ENCODE measurements around the gene PROM1.
A peak's percentile ranks its signal among the peaks of the same experiment; 100 is the strongest.

The PROM1 gene

GRCh38 chr4:16083241-16084191 lies at the start of gene PROM1:
TSS of gene PROM1 (minus strand) at chr4:16084023. CDS start at chr4:16075906, 8,117 bp downstream.
- no peak for DNase-seq

- DNase-seq: no peak
These were observed 49.6 kb upstream of the PROM1 start for GRCh38 chr4:16133406-16133805.

- DNase-seq: no peak
These were observed 47.5 kb upstream of the PROM1 start for GRCh38 chr4:16131293-16131692.

GRCh38 chr4:16129336-16129735 lies 45.5 kb upstream of the PROM1 start:
- no peak for DNase-seq

DNA sequence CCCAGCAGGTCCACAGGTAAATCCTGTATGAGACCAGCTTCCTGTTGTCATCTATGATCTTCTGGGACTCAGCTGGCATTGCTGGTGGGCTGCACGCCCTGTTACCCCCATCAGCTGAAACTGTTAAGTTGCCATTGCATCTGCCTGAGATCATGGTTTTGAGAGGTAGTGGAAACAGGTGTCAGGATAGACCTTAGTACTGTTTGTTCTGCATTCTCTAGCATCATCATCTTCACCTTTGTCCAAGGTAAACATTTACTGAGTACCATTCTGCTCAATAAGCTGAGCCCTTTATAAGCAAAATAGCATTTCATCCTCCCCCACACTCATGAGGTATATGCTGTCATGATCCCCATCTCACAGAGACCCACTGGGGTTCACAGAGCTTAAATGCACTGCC lies 42.9 kb upstream of the PROM1 start:
- DNase-seq: no peak

- no peak for DNase-seq
These were observed 42.0 kb upstream of the PROM1 start for GRCh38 chr4:16125571-16126445.

- DNase-seq: no peak
These were observed 40.4 kb upstream of the PROM1 start for GRCh38 chr4:16124232-16124631.

DNA sequence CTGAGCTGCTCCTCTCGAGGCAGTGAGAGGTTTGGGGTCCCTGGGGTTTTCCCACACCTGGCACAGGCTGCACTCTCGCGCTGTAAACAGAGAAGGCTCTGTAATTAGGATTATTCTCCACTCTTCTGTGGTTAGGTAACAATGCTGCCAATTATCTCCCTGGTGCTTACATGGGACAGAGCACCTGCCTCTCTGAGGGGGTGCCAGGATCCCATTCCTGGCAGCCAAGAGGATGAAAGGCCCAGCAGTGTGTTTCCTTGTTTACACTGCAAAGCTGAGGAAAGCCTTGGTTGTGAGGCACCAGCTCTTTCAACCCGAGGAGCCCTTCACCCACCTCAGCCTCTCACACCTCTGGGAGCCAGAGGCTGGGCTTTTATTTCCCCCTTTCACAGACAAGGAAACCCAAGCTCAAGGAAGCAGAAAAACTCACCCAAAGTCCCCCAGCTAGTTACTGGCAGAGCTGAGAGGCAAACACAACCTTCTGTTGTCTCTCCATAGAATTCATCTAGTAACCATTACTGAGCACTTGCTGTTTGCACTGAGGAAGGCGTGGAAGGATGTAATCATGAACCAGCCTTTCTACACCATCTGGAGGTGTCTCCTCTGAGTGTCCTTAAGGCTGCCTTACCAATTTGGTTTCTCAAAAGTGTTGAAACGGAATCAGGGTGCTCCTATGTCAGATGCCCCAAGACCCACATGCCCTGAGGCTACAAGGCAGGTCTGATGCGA lies 39.7 kb upstream of the PROM1 start:
- peak; percentile 57 for DNase-seq

DNA sequence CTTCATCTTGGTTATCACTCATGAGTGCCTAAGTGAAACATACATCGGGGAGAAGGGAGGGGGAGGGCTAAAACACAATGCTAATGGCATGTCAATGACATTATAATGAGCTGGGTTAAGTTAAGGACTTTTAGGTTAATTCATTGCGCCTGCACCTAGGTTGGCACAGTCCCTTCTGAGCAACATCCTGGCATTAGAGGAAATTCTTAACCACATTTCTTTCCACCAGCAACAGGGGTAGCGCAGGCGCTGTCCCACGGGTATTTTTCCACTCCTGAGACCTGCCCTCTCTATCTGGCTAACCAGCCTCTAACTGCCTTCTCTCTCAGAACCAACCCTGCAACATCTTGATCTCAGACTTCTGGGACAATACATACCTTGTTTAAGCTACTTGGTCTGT lies 39.0 kb upstream of the PROM1 start:
- DNase-seq: no peak

GRCh38 chr4:16122308-16122711 lies 38.5 kb upstream of the PROM1 start:
- no peak for DNase-seq

GRCh38 chr4:16120720-16121119 lies 36.9 kb upstream of the PROM1 start:
- no peak for DNase-seq

DNA sequence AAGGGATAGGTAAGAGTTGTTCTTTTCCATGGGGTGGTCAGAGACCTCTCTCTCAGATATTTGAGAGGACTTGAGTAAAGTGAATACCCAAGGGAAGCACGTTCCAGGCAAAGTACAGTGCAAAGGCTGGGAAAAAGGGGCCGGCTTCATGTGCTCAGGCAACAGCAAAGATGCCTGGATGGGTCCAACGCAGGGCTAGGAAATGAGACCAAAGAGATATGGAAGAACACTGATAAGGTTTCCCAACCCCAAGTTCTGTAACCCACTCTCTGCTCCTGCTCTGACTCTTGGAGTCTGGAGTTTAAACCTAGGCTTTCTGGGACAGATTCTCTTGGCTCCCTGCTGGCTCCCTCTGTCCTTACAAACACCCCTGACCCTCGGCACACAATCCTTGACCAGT lies 36.2 kb upstream of the PROM1 start:
- DNase-seq: no peak

DNA sequence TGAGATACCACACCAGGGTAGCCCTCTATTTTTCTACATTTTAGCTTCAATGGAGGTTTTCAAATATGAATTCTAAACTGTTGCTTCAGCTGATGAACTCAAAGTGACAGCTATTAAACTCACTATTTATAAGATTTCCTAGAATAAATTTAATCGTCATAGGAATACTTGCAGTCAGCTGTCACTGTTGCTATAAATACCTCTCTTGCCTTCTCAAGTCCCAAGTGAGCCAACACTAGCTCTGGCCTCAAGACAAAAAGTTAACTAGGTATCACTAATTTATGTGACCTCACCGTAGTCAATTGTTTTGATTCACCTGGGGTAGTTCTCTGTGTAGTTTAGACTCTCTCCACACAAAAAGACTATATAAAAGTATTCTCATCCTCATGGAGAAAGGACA lies 34.3 kb upstream of the PROM1 start:
- no peak for DNase-seq

DNA sequence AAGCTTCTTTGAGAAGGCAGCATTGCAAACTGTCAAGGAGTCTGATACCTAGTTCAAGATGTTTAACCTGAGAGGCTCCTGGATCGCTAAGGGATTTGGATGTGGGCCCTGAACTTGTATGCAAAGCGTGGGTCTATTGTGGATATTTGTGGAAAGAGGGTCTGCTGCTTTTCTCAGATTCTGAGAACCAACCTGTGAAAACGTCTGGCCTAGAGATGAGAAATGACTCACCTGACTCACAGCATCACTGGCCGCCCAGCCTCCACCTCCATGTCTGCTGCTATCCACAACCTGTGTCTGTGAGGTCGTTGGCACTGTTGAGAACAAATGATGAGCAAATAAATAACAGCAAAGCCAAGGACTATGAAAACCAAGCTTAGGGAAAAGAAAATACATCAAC lies 33.3 kb upstream of the PROM1 start:
- no peak for DNase-seq

DNA sequence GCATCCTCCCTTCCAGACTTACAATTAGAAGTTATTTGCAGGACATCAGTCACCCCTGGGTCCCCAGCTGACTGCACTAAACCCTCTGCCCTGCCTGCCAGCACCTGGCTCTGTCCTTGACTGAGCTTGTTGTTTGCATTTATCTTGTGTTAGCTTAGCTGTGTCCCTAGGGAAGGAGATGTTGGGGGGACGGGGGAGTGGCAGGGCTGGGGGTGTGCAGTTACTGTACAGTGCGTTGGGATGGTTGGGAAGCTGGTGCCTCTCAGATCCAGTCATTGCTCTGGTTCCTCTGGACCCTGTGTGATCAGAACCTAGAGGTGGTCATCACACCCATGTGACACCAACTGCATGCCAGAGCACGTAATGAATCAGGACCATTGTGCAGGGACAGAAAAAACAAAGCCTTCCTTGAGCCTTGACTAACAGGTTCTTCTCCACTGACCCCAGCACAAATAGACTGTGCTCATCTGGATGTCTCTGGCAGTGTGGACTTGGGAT lies 32.7 kb upstream of the PROM1 start:
- no peak for DNase-seq

DNA sequence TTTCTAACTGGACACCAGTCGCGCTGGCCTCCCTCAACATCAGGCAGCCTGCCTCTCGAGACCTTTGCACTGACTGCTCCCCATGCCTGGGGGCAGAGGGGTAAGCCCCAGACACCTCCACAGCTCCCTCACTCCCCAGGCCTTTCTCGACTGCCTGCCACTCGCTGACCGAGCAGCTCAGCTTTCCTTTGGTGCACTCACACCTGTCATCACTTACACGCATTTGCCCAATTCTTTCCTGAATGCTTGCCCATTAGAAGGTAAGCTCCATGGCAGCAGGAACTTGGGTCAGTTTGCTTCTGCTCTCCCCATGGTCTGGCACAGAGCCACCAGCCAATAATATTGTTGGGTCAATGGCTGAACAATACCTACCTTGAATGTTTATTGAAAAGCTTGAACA lies 32.2 kb upstream of the PROM1 start:
- no peak for DNase-seq

GRCh38 chr4:16114546-16114945 lies 30.7 kb upstream of the PROM1 start:
- DNase-seq: no peak

- no peak for DNase-seq
These were observed 29.9 kb upstream of the PROM1 start for GRCh38 chr4:16113741-16114140.

GRCh38 chr4:16111533-16111932 lies 27.7 kb upstream of the PROM1 start:
- DNase-seq: no peak

- DNase-seq: no peak
These were observed 27.0 kb upstream of the PROM1 start for GRCh38 chr4:16110661-16111290.

GRCh38 chr4:16110199-16110598 lies 26.4 kb upstream of the PROM1 start:
- no peak for DNase-seq

GRCh38 chr4:16109256-16109655 lies 25.4 kb upstream of the PROM1 start:
- DNase-seq: no peak
